CMK (cell line): ENCODE data around the gene RNF208.

Experiments used
- DNase-seq: peaks from one replicate; pipeline ENCODE4 v3.0.0-alpha.2; 2010; ENCODE audit warnings: low read depth

RNF208 gene

GRCh38 chr9:137214620-137215019 lies 7.4 kb downstream of the RNF208 start:
- DNase-seq: no peak

- no peak for DNase-seq
Observed at GRCh38 chr9:137213160-137214060, 8.6 kb downstream of the RNF208 start.

- no peak for DNase-seq
Observed at GRCh38 chr9:137212520-137212919, 9.5 kb downstream of the RNF208 start.

DNA sequence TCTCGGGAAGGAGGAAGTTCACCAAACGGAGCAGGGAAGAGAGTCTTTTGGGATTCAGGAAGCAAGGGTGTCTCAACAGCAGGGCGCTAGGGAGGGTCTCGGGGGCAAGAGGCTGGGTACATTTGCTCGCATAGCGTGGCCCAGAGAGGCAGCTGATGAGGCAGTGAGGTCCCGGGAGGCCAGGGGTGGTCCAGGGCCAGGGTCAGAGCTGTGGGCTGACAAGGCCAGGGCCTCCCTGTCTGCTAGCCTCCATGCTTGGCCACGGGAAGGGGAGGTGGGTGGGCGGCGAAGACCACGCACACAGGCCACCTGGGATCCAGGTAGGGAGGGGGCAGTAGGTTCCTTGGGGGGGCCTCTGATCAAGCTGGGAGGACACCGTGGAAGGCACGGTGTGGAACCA lies 10.5 kb downstream of the RNF208 start:
- no peak for DNase-seq

GRCh38 chr9:137206602-137207001 lies 15.4 kb downstream of the RNF208 start:
- no peak for DNase-seq

DNA sequence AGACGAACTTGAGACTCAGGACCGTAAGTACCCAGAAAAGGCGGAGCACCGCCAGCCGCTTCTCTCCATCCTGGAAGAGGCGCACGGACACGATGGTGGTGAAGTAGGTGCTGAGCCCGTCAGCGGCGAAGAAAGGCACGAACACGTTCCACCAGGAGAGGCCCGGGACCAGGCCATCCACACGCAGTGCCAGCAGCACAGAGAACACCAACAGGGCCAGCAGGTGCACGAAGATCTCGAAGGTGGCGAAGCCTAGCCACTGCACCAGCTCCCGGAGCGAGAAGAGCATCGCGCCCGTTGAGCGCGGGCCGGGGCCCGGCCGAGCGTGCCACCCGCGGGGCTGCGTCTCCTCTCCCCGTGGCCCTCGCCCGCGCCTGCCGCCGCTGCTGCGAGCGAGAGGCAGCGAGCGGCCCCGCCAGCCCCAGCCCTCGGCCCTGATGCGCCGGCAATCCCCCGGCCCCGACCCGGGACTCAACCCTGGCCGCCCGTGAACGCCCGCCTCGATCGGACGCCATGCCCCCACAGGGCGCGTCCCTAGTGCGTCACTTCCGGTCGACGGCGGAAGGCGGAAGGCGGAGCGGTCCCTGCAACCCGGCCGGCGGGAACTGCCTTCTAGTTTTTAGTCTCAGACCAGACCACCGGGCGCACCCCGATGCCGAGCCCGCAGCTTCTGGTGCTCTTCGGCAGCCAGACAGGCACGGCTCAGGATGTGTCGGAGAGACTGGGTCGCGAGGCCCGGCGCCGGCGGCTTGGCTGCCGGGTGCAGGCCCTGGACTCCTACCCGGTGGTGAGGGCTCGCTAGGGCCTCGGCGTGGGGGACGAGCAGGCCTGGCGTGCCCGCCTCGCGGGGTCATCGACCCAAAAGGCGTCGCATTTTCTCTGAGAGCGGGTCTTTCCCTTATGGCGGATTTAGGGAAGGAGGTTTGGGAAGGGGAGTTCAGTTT lies 16.6 kb downstream of the RNF208 start, which contains the start of the genes NDOR1 and TMEM203:
Gene NDOR1 (plus strand): TSS at position 575 of the 944 bp plus-strand sequence. CDS start 78 bp downstream, at position 653.
Gene TMEM203 (minus strand): TSS at position 523 of the 944 bp plus-strand sequence. CDS start 234 bp downstream, at position 289.
- DNase-seq: peak; percentile 66

GRCh38 chr9:137204731-137205125 lies 17.3 kb downstream of the RNF208 start:
- DNase-seq: no peak

- no peak for DNase-seq
Observed at GRCh38 chr9:137202966-137203365, 19.1 kb downstream of the RNF208 start.

DNA sequence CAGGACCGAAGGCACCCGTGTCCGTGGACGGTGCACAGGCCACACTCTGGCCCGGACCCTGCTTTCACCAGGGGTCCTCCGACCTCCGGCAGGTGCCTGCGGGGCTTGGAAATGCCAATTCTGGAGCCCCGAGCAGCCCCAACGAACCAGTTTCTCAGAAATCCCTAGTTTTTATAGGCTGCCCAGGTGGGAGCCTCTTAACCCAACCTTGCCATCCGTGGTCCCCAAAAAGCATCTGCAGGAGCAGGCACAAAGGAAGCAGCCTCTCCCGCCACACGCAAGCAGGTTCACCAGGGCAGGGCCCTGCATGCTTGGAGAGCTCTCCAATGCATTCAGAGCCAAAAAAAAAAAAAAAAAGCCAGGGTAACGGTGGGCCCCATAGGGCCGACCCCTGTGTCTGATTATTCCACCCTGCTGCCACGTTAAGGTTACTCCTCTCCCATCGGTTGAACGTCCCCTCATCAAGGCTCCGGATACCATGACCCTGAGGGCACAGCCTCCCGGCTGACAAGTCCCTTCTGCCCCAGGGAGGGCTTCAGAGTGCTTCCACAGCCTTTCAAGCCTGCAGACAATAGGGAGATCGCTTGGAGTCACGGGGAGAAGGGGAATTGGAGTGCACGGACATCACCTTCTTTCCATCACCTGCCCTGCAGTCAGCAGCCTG lies 20.7 kb downstream of the RNF208 start:
- no peak for DNase-seq

- DNase-seq: peak; percentile 99
Observed at GRCh38 chr9:137200311-137201204, 21.5 kb downstream of the RNF208 start, which contains the start of gene TPRN. TPRN (minus strand) TSS chr9:137200741; CDS start chr9:137200711, 30 bp downstream.

DNA sequence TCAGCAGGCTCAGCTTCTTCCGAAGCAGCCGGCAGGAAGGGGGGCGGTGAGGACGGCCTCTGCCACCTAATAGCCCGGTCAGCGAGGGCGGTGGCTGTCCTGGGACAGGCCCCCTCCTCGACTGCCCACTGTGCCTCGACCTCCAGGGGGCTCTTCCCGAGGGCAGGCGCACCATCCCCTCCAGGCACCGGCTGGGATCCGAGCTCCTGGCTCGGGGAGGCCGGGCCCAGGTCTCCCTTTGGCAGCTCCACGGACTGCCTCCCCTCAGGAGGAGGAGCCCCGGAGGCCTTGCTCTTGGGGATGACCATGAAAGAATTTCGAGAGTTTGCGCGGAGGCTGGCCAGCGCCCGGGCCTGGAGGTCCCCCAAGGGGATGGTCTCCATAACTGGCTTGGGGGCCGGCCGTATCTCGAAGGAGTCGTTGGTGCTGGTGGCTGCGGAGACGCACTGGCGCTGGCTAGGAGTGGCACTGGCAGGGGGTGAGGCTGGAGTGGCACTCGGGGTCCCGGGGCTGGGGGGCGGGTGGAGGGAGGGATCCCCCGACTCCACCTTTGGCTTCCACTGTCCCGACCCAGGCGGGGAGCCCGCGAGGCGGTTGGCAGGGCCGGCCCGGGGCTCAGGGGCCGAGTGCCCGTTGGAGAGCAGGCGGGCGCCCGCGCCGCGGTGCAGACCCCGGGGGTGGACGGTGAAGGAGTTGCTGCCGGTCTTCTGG lies 22.5 kb downstream of the RNF208 start:
- no peak for DNase-seq

- no peak for DNase-seq
Observed at GRCh38 chr9:137198902-137199283, 23.1 kb downstream of the RNF208 start.

DNA sequence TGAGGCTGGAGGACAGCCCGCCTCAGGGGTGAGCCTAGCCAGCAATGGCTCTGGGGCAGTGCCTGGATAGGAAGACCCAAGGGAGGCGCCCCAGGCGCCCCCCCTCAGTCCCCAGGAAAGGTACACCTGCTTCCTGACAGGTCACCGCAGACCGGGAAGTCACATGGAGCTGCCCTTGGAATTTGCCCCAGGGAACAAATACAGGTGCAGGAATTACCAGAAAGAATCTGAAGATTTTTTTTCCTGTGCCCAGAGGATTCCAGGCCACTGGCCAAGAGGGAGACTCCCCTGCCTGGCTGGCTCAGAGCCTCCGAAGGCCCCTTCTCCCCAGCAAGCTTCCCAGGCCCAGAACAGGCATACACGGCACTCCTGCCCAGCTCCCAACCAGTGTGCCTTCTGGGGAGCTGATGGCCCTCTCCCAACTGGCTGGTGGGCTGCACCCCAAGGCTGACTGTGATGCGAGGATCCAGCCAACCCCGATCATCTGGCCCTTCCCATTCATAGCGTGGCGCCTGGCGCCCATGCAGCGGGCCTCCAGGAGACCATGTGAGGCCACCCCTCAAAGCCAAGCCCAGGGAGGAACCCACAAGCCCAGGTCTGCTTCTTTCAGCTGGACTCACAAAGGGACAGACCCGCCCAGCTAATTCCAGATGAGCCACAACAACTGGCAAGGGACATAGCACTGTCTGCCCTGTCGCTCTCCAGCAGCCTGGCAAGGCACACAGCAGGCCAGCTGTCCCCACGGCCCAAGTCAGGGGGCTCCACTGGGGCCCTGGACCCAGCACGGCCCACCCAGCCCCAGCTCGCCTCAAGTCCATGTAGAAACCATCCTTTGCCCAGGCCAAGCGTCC lies 23.8 kb downstream of the RNF208 start:
- DNase-seq: no peak

DNA sequence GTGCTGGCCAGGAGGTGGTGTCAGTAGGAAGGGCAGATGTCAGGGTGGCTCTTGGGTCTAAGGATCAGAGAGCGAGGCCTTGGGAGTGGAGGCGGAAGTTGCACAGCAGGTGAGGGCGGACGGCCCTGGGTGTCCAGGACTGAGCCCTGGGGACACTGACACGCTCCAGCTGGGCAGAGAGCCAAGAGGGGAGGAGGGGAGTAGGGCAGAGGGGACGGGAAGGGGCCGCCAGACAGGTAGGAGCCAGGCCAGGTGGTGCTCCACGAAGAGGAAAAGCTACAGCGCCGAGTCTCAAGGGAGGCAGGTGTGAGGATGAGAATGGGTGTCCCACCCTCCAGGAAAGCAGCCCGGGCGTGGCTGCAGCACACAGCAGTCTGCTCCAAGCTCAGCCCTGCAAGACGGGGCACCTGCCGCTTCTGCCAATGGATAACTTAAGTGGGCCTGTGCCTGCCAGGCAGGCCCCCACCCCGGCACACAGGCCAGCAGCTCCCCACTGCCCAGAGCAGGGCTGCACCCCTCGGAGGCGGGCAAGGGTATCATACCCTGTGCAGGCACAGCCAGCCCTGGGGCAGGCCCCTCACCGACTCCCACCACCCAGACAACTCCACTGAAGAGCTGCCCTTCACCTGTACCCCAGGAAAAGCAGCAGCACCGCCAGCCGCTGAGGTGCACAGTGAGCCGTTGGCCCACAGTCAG lies 26.4 kb downstream of the RNF208 start:
- DNase-seq: no peak

- no peak for DNase-seq
Observed at GRCh38 chr9:137194909-137195308, 27.1 kb downstream of the RNF208 start.

DNA sequence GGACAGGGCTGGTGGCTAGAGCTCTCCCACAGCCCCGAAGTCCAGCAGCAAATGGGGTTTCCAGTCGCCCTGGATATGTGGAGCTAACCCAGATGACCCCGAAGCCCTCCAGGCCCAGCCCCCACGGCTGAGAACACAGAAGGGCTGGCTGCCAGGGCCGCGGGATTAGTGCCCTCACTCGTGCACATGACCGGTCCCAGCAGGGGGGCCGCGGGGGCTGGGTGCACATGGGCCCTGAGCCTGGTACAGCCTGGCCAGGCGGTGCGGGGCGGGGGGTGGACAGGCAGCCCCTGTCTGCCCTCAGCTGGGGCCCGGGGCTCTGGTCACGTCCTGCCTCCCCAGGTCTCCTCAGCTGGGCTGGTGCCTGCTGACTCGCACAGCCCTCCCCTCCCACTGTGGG lies 27.7 kb downstream of the RNF208 start:
- no peak for DNase-seq

- no peak for DNase-seq
Observed at GRCh38 chr9:137193771-137194170, 28.3 kb downstream of the RNF208 start.

GRCh38 chr9:137192859-137193258 lies 29.2 kb downstream of the RNF208 start:
- no peak for DNase-seq

GRCh38 chr9:137192448-137192780 lies 29.6 kb downstream of the RNF208 start:
- no peak for DNase-seq
